ENCODE data around the gene RHBDD1.

GRCh38 chr2:226953206-226953605, 117.4 kb downstream of the RHBDD1 start:
- TF ChIP-seq, protein P1, sequence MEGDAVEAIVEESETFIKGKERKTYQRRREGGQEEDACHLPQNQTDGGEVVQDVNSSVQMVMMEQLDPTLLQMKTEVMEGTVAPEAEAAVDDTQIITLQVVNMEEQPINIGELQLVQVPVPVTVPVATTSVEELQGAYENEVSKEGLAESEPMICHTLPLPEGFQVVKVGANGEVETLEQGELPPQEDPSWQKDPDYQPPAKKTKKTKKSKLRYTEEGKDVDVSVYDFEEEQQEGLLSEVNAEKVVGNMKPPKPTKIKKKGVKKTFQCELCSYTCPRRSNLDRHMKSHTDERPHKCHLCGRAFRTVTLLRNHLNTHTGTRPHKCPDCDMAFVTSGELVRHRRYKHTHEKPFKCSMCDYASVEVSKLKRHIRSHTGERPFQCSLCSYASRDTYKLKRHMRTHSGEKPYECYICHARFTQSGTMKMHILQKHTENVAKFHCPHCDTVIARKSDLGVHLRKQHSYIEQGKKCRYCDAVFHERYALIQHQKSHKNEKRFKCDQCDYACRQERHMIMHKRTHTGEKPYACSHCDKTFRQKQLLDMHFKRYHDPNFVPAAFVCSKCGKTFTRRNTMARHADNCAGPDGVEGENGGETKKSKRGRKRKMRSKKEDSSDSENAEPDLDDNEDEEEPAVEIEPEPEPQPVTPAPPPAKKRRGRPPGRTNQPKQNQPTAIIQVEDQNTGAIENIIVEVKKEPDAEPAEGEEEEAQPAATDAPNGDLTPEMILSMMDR (IDR thresholded peaks at IDR 0.05), result no peak
- no peak for TF ChIP-seq POLR2A (IDR thresholded peaks at IDR 0.05)
